Activated CD8-positive, alpha-beta memory T cell treated with anti-CD3 and anti-CD28 coated beads, Interleukin-2, amount 50 U/mL, for 4 hours (primary cell): ENCODE measurements around the gene LCP1.
A peak's percentile ranks its signal among the peaks of the same experiment; 100 is the strongest.

ENCODE experiments used
- DNase-seq: peaks from one replicate; pipeline ENCODE4 v3.0.0-alpha.2; 2020

LCP1 gene

GRCh38 chr13:46126552-46127357 is 55.2 kb downstream of the LCP1 start:
- peak; percentile 69 for DNase-seq

- DNase-seq: no peak
Measured at GRCh38 chr13:46126056-46126455, 55.9 kb downstream of the LCP1 start.

- no peak for DNase-seq
Measured at GRCh38 chr13:46124967-46125933, 56.7 kb downstream of the LCP1 start.

- DNase-seq: no peak
Measured at GRCh38 chr13:46124531-46124966, 57.4 kb downstream of the LCP1 start.

- no peak for DNase-seq
Measured at GRCh38 chr13:46122304-46122703, 59.7 kb downstream of the LCP1 start.

- DNase-seq: no peak
Measured at GRCh38 chr13:46121597-46122163, 60.3 kb downstream of the LCP1 start.

GRCh38 chr13:46121033-46121432 is 60.9 kb downstream of the LCP1 start:
- DNase-seq: no peak

GRCh38 chr13:46119883-46120614 is 61.9 kb downstream of the LCP1 start:
- DNase-seq: no peak

GRCh38 chr13:46116653-46117502 is 65.1 kb downstream of the LCP1 start:
- DNase-seq: no peak

GRCh38 chr13:46114613-46115012 is 67.4 kb downstream of the LCP1 start:
- DNase-seq: no peak

- no peak for DNase-seq
Measured at GRCh38 chr13:46113596-46113995, 68.4 kb downstream of the LCP1 start.

- DNase-seq: no peak
Measured at GRCh38 chr13:46111151-46111550, 70.8 kb downstream of the LCP1 start.

- no peak for DNase-seq
Measured at GRCh38 chr13:46109451-46109850, 72.5 kb downstream of the LCP1 start.

- no peak for DNase-seq
Measured at GRCh38 chr13:46106839-46107371, 75.1 kb downstream of the LCP1 start.

GRCh38 chr13:46104868-46105267 is 77.1 kb downstream of the LCP1 start, which contains the start of gene CPB2:
Gene CPB2, minus strand, starts transcription at chr13:46105033. Its CDS starts 24 bp downstream, at chr13:46105009.
- no peak for DNase-seq

- no peak for DNase-seq
Measured at GRCh38 chr13:46103037-46103436, 78.9 kb downstream of the LCP1 start.

- DNase-seq: no peak
Measured at GRCh38 chr13:46102255-46102605, 79.7 kb downstream of the LCP1 start.

GRCh38 chr13:46101484-46102254 is 80.3 kb downstream of the LCP1 start:
- DNase-seq: no peak

- no peak for DNase-seq
Measured at GRCh38 chr13:46101002-46101401, 81.0 kb downstream of the LCP1 start.

GRCh38 chr13:46100191-46100815 is 81.7 kb downstream of the LCP1 start:
- DNase-seq: no peak
